Transverse colon (tissue), 4 donors: Measurements from ENCODE around the gene ERH. TPM values are rescaled to one million over a fixed set of nuclear protein-coding genes. Genes with fewer than 3 reads are reported as not detected.

Experiments used
- DNase-seq: peaks from one replicate; pipeline ENCODE4 v3.0.0-alpha.2; 2019
- H3K27ac ChIP-seq, 4 donors: fragments of 200-600 bp; sonication (generic); 2 replicates each; pipeline ENCODE4 v1.5.1; 2016 to 2018; ENCODE audit warnings: inconsistent platforms in 4 of 4
- H3K27me3 ChIP-seq: fragments of 200-600 bp; sonication (generic); 2 replicates; pipeline ENCODE4 v1.5.1; 2017; ENCODE audit warnings: inconsistent platforms
- H3K36me3 ChIP-seq, 4 donors: fragments of 200-600 bp; sonication (generic); 2 replicates each; pipeline ENCODE4 v1.5.1; 2017 to 2019; ENCODE audit warnings: inconsistent platforms in 4 of 4
- H3K4me1 ChIP-seq, 4 donors: fragments of 200-600 bp; sonication (generic); 2 replicates each; pipeline ENCODE4 v1.5.1; 2017 to 2020; ENCODE audit warnings: inconsistent platforms in 4 of 4
- H3K4me3 ChIP-seq, 4 donors: fragments of 200-600 bp; sonication (generic); 1 replicate in 1 of 4; 2 replicates in 3 of 4; pipeline versions ENCODE4 v1.5.1 to v1.6.1; 2017 to 2019; ENCODE audit warnings: inconsistent platforms in 4 of 4
- H3K9me3 ChIP-seq, 2 donors: fragments of 200-600 bp; sonication (generic); 2 replicates each; pipeline ENCODE4 v1.5.1; 2017 to 2019; ENCODE audit warnings: inconsistent platforms in 2 of 2
- EP300 ChIP-seq: sonication (generic); formaldehyde crosslinking; IDR thresholded peaks from one replicate; pipeline ENCODE4 v1.6.1; 2017; ENCODE audit warnings: antibody characterized with exemption, low read depth
- POLR2A ChIP-seq: fragments of 450-650 bp; IDR thresholded peaks from one replicate; pipeline ENCODE4 v1.6.1; 2016; ENCODE audit warnings: antibody characterized with exemption, mild to moderate bottlenecking, moderate library complexity
- POLR2AphosphoS5 ChIP-seq, 3 donors: sonication (generic); formaldehyde crosslinking; IDR thresholded peaks; one replicate each; pipeline ENCODE4 v1.6.1; 2016; ENCODE audit warnings: antibody characterized with exemption in 3 of 3
- WGBS, 2 donors: methylation state at CpG; one replicate each; pipeline ENCODE4 v1.1.5; 2018; ENCODE audit warnings: low coverage in 1 of 2; 5-methylcytosine and 5-hydroxymethylcytosine counted together
- in situ Hi-C, 4 donors: fragments of 200-750 bp; cut with MboI; loops; one replicate each; pipeline versions ENCODE4 v1.15.0 to v1.15.1; 2017; ENCODE audit warnings: low sequenced_read_pairs in 3 of 4, low pct_ligation_motif_present in 1 of 4, low pct_unique_long_range_greater_than_20kb in 1 of 4
- intact Hi-C: fragments of 100-400 bp; cut with DNase I; formaldehyde crosslinking; loops from one replicate; pipeline ENCODE4 v1.15.1; 2023; ENCODE audit warnings: low total_unique reads
- total RNA-seq, 4 donors: library from RNA; depleted of rRNA; stranded (reverse); fragments of >200 nt; gene quantifications; one replicate each; pipeline ENCODE4 v1.1.0, GENCODE V29; 2016
- TF ChIP-seq, protein P1 (sequence below), 5 experiments: fragments of 200-600 bp in 3 of 5; fragments of 450-650 bp in 2 of 5; sonication (generic) in 3 of 5; IDR thresholded peaks; 1 replicate in 2 of 5; 2 replicates in 3 of 5; pipeline ENCODE4 v1.5.1; 2016 to 2017; ENCODE audit warnings: antibody characterized with exemption in 5 of 5, inconsistent platforms in 3 of 5, mild to moderate bottlenecking in 2 of 5, moderate library complexity in 1 of 5

The ERH gene
- total RNA-seq, 4 donors from 2014 or later: 11.6 to 52.7 (median 30.4) TPM

DNA sequence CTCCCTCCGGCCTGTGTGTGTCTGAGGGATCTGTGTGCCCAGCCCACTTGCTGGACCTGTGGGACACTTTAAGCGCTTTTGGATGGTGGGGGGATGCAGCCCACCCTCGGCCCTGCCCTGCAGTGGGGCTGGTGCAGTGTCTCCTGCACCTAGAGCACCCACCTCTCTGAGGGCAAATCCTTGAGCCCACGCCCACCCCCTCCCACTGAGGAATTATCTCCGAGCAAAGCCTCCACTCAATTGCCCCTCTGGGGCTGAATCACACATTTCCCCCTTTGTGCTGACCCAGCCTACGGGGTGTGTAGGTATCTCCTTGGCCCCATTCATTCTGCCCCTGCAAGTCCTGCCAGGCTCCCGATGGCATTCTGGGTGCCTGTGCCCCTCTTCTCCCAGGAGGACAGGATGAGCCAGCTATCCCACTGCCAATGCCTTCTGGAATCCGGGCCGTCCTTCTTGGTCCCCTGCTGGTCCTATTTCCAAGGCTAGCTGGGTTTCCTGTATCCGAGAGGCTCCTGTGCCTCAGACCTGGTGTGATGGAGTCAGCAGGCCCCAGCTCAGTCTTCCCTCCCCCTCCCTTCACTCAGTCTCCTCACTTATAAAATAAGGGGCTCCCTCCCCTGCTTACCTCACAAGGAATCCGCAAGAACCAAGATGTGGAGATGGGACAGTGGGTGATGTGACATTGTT lies 48.9 kb downstream of the ERH start:
- intact Hi-C loops: no loop called here
- no peaks in the 10 kb centered on the region for H3K9me3 ChIP-seq
- H3K4me1 ChIP-seq: peaks cover 0 to 3% (median 0%) of the 10 kb centered on the region in 4 donors
- in situ Hi-C loops: no loop called here
- no peak for TF ChIP-seq EP300
- H3K27me3 ChIP-seq: no peaks in the 10 kb centered on the region
- H3K4me3 ChIP-seq: no peak overlapping the region
- H3K36me3 ChIP-seq: no peaks in the 10 kb centered on the region
- no peak for DNase-seq
- no peak overlapping the region for H3K27ac ChIP-seq
- WGBS, 2 donors: 88 to 90% methylated on average over 2 to 11 of the region's 11 CpGs

DNA sequence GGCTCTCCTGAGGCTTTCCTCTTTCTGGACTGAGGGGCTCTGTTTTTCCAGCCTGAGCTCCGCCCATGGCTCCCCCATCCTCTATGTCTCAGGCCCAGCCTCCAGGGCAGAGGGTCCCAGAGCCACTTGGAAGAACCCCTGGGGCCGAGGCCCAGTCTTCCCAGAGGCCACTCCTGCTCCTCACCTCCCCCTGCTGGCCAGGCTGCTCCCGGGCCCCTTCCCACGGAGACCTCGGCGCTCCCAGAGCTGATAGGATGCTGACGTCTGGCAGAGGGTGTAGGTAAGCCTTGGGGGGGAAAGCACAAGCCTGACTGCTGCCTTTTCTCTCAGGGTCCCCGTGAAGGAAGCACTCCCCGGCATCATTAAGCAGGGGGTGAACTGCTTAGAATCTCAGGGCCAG lies 51.4 kb downstream of the ERH start:
- H3K4me1 ChIP-seq: peaks cover 0 to 9% (median 3%) of the 10 kb centered on the region in 4 donors
- in situ Hi-C loops: no loop called here
- WGBS, 2 donors: 26% methylated on average over 9 of the region's 9 CpGs; no CpG with 5 or more reads in 1 of the 2 donors
- H3K36me3 ChIP-seq: no peaks in the 10 kb centered on the region
- peak; percentile 47 for DNase-seq
- no peak overlapping the region for H3K27ac ChIP-seq
- TF ChIP-seq POLR2AphosphoS5 (IDR thresholded peaks at IDR 0.05): no peak
- TF ChIP-seq, protein P1, sequence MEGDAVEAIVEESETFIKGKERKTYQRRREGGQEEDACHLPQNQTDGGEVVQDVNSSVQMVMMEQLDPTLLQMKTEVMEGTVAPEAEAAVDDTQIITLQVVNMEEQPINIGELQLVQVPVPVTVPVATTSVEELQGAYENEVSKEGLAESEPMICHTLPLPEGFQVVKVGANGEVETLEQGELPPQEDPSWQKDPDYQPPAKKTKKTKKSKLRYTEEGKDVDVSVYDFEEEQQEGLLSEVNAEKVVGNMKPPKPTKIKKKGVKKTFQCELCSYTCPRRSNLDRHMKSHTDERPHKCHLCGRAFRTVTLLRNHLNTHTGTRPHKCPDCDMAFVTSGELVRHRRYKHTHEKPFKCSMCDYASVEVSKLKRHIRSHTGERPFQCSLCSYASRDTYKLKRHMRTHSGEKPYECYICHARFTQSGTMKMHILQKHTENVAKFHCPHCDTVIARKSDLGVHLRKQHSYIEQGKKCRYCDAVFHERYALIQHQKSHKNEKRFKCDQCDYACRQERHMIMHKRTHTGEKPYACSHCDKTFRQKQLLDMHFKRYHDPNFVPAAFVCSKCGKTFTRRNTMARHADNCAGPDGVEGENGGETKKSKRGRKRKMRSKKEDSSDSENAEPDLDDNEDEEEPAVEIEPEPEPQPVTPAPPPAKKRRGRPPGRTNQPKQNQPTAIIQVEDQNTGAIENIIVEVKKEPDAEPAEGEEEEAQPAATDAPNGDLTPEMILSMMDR (IDR thresholded peaks at IDR 0.05): peak; percentile 38 to 58 (median 52)
- no peak overlapping the region for H3K4me3 ChIP-seq
- no peaks in the 10 kb centered on the region for H3K9me3 ChIP-seq
- intact Hi-C loops: no loop called here
- H3K27me3 ChIP-seq: no peaks in the 10 kb centered on the region

DNA sequence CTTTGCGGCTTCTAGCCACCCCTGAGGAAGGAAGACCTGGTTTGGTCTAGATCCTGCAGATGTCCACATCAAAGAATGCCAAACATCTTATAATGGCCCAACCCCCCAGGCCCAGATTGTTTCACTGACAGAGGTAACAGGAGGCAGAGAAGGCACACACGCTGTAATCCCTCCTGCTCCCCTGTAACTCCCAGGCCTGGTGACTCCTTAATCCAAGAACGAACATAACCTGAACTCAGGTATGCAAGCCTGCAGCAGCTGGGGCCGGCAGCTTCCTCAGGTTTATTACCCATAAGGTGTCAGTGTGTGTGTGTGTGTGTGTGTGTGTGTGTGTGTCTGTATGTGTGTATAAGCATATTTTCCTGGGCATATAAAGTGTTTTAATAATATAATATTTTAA lies 52.7 kb downstream of the ERH start:
- no peak for DNase-seq
- Histone ChIP-seq H3K36me3 (no peaks in the 10 kb centered on the region), H3K27ac (no peak overlapping the region), H3K9me3 (no peaks in the 10 kb centered on the region), H3K4me1 (peaks cover 0 to 9% (median 3%) of the 10 kb centered on the region in 4 donors), H3K27me3 (no peaks in the 10 kb centered on the region), H3K4me3 (no peak overlapping the region)
- 33% methylated on average over 4 of the region's 4 CpGs; no CpG with 5 or more reads in 1 of the 2 donors for WGBS, 2 donors
- TF ChIP-seq, protein P1 (IDR thresholded peaks at IDR 0.05): no peak
- no peak for TF ChIP-seq POLR2A
- no peak for TF ChIP-seq EP300
- TF ChIP-seq POLR2AphosphoS5 (IDR thresholded peaks at IDR 0.05): no peak
- in situ Hi-C loops (no loop called here), intact Hi-C loops (no loop called here)

DNA sequence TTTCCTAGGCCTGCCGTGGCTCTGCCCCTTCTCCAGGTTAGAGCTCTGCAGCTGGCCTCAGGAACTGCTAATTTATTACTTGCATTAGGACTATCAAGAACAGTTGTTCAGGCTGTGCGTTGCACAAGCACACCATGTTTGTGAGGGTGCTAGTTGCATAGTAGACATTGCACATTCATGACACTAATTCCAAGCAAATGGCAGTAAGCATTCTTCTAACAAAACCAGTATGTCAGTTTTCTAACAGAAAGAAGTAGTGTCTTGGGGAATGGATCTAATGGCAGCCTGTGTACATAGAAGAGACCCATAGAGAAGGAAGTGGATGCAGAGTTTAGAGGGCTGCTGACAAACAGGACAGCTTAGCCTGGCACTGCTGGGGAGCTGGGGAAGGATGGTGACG lies 53.9 kb downstream of the ERH start:
- in situ Hi-C loops: no loop called here
- TF ChIP-seq, protein P1 (IDR thresholded peaks at IDR 0.05): no peak
- no peak for TF ChIP-seq POLR2A
- no peak for TF ChIP-seq EP300
- DNase-seq: no peak
- intact Hi-C loops: no loop called here
- 89% methylated on average over 3 of the region's 3 CpGs; no CpG with 5 or more reads in 1 of the 2 donors for WGBS, 2 donors
- no peaks in the 10 kb centered on the region for H3K36me3 ChIP-seq
- H3K4me1 ChIP-seq: peaks cover 0 to 9% (median 3%) of the 10 kb centered on the region in 4 donors
- no peak overlapping the region for H3K4me3 ChIP-seq
- H3K27me3 ChIP-seq: no peaks in the 10 kb centered on the region
- H3K27ac ChIP-seq: no peak overlapping the region
- no peaks in the 10 kb centered on the region for H3K9me3 ChIP-seq
